Fibroblast of mammary gland (primary cell): ENCODE data around the gene NCOR1.
"Not testable (repeated sequence)": the region's sequence is repeated elsewhere in the genome, so short reads cannot be mapped to it uniquely, and the experiment has no call there.

Experiments used
- DNase-seq: peaks from one replicate; pipeline ENCODE4 v3.0.0-alpha.2; 2010; ENCODE audit warnings: low read depth
- H3K4me3 ChIP-seq: 2 replicates; pipeline ENCODE4 v1.5.1; 2011; ENCODE audit warnings: low read depth, mild to moderate bottlenecking, low read length, moderate library complexity; ENCODE audit not compliant: control insufficient read depth
- CTCF ChIP-seq: conservative IDR thresholded peaks from 2 replicates; pipeline ENCODE4 v1.5.1; 2011; ENCODE audit warnings: low read depth, low read length, inconsistent platforms; ENCODE audit not compliant: control insufficient read depth, insufficient read depth

NCOR1 gene

GRCh38 chr17:16148596-16148995 lies 66.7 kb downstream of the NCOR1 start:
- H3K4me3 ChIP-seq, result no peak overlapping the region
- no peak for TF ChIP-seq CTCF
- DNase-seq, result no peak

GRCh38 chr17:16145319-16145890 lies 69.9 kb downstream of the NCOR1 start:
- DNase-seq, H3K4me3 ChIP-seq: not testable (repeated sequence)

GRCh38 chr17:16141685-16142084 lies 73.6 kb downstream of the NCOR1 start:
- no peak for DNase-seq
- TF ChIP-seq CTCF, result no peak

GRCh38 chr17:16140854-16141253 lies 74.5 kb downstream of the NCOR1 start:
- no peak for DNase-seq
- no peak for TF ChIP-seq CTCF
- no peak overlapping the region for H3K4me3 ChIP-seq

More at GRCh38 chr17:16141685-16142084, 73.6 kb downstream of the NCOR1 start:
- no peak overlapping the region for H3K4me3 ChIP-seq

- TF ChIP-seq CTCF, result no peak
- DNase-seq, result no peak
- no peak overlapping the region for H3K4me3 ChIP-seq
These were observed 79.9 kb downstream of the NCOR1 start for GRCh38 chr17:16135461-16135860.

GRCh38 chr17:16131593-16131992 lies 83.7 kb downstream of the NCOR1 start:
- TF ChIP-seq CTCF, result no peak

GRCh38 chr17:16129441-16130205 lies 85.7 kb downstream of the NCOR1 start:
- no peak for DNase-seq
- TF ChIP-seq CTCF, result no peak

More at GRCh38 chr17:16131593-16131992, 83.7 kb downstream of the NCOR1 start:
- no peak overlapping the region for H3K4me3 ChIP-seq
- no peak for DNase-seq

More at GRCh38 chr17:16129441-16130205, 85.7 kb downstream of the NCOR1 start:
- no peak overlapping the region for H3K4me3 ChIP-seq
